GM08714 (cell line): ENCODE measurements around the gene KRT37.

Experiments used
- H3K4me3 ChIP-seq: fragments of 200-500 bp; sonication (Bioruptor generic); 2 replicates; pipeline ENCODE4 v1.5.1; 2014; ENCODE audit warnings: mild to moderate bottlenecking, low read length, inconsistent platforms
- ZNF274 ChIP-seq: IDR thresholded peaks from 2 replicates; pipeline ENCODE4 v1.6.1; 2012; ENCODE audit warnings: mild to moderate bottlenecking, low read depth, low read length

Gene KRT37

DNA sequence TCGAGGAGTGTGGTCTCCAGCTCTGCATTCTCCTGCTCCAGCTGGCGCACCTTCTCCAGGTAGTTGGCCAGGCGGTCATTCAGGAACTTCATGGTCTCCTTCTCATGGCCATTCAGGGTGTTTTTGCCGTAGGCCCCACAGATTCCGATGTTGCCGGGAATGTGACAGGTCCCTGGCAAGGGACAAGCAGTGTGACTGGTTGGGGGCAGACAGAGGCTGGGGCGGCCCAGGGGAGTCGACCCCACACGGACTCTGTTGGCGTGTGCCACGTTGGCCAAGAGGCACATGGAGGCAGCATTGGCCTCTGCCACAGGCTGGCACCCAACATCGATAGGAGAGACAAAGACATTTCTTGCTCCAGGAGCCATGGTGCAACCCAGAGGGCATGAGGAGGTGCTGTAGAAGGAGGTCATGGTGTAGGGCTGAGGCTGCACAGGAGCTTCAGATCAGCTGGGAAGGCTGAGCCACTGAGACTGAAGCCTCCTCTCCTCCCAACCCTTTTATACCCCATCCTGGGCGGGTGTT lies at the start of gene KRT37:
TSS of gene KRT37 (minus strand) at position 475 of the 525 bp plus-strand sequence. CDS start at position 413, 62 bp downstream.
- H3K4me3 ChIP-seq: no peak within 1 kb of the TSS
- TF ChIP-seq ZNF274: no peak

DNA sequence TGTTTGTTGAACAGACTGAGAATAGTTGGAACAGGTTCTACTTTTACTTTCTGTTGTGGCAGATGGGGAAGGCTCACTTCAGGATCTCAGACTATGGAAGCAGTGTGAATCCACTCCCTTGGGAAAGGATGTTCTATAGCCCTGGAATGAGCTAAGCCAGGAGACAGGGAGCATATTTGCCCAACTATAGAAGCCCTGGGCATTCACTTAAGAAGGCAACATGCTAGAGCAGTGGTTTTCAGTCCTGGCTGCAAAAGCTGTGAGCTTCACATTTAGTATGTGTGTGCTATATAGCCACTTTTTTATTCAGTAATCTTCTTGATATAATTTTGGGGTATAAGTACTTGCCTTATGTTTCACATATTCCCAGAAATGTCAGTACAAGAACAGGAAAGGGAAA lies 44.0 kb upstream of the KRT37 start:
- no peak for TF ChIP-seq ZNF274
- H3K4me3 ChIP-seq: no peak overlapping the region

DNA sequence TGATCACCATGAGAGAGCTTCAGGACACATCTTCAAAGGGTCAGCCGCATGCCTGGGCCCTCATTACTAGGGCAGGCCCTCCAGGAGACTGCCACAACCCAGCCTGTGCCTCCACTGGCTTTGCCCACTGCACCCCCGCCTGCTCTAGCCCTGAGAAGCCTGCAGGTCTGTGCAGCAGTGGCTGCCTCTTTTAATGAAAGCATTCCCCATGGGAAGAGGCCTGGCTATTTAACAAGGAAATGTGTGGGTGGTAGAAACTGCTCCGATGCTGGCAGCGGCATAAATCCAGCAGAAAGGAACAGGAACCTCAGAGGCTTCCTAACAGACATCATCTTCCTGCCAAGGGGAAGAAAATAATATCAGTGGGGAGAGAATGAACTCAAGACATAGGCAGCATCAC lies 43.2 kb upstream of the KRT37 start:
- H3K4me3 ChIP-seq: no peak overlapping the region
- no peak for TF ChIP-seq ZNF274

DNA sequence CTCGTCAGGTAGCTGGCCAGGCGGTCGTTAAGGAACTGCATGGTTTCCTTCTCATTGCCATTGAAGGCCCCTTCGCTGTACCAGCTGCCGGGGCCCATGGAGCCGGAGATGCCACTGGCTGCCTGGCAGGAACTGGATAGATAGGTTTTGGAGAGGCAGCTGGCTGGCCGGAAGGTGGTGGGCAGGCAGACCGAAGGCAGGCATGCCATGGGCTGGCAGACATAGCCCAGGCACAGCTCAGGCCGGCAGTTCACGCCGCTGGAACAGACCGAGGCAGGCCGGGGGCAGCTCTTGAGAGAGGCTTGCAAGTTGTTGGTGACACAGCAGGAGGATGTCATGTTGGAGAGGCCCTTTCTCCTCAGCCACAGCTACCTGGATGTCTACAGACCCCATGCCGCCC lies 42.6 kb upstream of the KRT37 start, which contains the start of gene KRT32:
TSS of gene KRT32 (minus strand) at position 399 of the 400 bp plus-strand sequence. CDS start at position 338, 61 bp downstream.
- H3K4me3 ChIP-seq: no peak within 1 kb of the TSS
- no peak for TF ChIP-seq ZNF274

DNA sequence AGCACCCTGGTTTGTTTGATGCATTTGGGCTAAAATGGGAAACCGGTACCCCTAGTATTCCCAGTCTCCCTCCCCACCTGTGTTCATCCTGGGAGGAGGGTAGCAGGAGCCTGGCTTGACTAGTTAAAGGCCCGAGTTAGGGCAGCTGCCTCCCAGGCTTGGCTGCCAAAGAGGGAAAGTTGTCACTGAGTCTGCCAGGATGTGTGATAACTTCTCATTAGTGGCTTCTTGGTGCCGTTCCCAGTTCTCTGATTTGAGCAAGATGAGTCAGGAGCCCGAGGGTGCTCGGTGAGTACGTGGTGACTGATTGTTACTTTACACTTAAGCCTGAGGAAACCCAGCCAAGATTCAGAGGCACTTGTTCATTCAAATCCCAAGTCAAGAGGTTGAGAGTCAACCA lies 40.3 kb upstream of the KRT37 start:
- H3K4me3 ChIP-seq: no peak overlapping the region
- no peak for TF ChIP-seq ZNF274

DNA sequence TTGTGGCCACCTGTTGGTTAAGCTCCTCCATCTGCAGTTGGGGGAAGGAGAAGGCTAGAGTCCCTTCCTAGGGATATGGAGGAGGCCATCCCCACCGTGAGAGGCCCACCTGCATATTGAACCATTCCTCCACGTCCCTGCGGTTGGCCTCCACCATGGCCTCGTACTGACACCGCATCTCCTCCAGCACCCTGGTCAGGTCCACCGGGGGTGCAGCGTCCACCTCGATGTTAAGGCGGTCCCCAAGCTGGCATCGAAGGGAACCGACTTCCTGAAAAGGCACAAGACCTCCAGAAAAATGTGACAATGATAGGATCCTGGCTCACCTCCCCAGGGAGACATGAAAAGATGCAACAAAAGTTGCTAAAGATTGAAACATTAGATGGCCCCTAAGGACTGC lies 39.8 kb upstream of the KRT37 start:
- no peak overlapping the region for H3K4me3 ChIP-seq
- no peak for TF ChIP-seq ZNF274

DNA sequence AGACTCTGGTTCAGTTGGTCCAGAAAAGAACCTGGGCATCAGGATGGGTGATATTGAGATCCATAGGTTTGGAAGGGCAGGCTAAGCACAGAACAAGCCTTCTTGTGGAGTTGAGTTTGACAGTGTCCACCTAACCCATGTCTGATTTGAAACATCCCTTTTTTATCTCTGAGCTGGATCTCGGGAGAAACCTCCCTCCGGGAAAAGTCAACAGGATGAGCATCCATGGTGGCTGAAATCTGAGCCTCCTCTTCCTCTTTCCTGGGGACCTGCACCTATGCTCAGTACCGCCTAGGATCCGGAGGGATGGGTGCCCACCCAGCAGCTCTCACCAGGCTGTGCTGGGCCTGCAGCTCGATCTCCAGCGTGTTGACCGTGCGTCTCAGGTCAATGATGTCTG lies 39.4 kb upstream of the KRT37 start:
- H3K4me3 ChIP-seq: no peak overlapping the region
- no peak for TF ChIP-seq ZNF274

DNA sequence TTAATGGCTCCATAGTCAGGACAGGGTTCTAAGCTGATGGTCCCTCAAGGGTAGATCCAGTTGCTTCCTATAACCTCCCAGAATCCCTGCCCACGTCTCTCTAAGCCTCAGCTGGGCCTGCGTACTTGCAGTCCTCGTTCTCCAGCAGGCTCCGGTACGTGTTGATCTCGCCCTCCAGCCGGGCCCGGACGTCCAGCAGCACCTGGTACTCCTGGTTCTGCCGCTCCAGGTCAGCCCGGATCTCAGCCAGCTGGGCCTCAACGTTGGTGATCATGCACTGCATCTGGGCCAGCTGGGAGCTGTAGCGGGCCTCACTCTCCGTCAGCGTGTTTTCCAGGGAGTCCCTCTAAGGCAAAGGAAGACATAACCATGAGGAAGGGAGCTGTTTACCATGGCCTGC lies 38.3 kb upstream of the KRT37 start:
- TF ChIP-seq ZNF274: no peak

DNA sequence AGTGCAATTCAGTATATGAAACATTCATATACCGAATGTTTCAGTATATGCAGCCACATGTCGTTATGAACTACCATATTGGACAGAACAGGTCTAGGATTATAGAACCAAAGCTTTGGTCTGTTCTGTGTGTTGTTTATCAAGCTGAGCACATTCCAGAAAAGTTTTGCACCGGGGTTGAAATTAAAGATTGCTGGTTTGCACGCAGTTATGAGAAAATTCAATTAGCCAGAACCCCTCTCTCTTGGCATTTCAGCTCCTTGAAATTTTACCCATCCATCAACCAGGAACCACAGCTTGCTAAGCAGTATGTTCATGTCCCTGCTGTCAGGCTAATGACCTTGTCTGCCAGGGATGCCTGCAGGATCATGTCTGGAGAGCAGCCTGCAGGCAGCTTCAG lies 33.3 kb upstream of the KRT37 start:
- no peak for TF ChIP-seq ZNF274
- no peak overlapping the region for H3K4me3 ChIP-seq

More for the DNA sequence above, 38.3 kb upstream of the KRT37 start:
- H3K4me3 ChIP-seq: no peak overlapping the region

DNA sequence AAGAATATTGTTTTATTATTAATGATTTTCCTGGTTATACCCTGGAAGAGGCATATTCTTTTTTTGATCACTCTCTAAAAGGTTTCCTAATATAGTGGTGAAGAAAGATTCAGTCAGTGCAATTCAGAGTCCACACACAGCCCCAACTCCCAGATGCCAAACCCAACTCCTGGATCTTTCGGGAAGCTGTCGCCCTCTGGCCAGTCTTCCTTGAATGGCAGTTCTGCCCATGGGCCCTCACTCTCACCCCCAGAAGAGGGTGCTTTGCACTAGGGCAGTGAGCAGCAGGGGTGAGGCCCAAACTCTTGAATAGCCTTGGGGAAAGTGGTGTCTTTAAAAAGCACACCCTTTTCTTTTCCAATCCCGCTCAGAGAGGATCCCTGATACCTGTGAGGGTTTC lies 31.8 kb upstream of the KRT37 start:
- no peak overlapping the region for H3K4me3 ChIP-seq
- TF ChIP-seq ZNF274: no peak

DNA sequence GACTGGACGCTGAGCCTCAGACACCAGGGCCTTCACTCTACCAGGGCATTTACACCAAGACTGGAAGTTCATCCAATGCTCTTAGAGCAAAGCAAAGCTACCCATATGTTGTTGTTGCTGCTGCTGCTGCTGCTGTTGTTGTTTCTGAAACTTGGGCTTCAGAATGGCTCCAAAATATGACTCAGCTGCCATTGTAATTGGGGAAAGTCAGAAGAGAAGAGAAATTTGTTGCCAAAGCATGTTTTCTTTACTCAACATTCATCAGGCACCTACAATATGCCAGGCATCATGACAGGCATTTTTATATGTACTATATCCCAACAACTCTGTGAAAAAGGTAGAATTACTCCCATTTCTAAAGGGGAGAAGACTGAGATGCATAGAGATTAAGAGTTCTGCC lies 30.9 kb upstream of the KRT37 start:
- no peak for TF ChIP-seq ZNF274
- no peak overlapping the region for H3K4me3 ChIP-seq

DNA sequence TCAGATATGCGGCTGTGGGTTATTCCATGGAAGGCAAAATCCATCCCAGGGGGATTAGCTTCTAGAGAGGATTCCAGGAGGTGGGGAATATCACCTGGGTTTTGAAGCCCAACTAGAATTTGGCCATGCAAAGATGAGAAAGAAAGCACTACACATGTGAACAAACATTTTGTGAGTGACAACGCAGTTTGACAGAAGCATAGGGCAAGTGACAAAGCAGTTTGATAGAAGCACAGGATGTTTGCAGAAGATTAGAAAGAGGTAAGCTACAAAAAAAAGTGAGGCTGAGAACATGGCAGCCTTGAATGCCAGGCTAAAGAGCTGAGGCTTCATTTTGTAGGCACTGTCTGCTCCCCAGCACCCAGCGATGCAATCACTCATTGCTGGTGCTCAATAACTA lies 28.7 kb upstream of the KRT37 start:
- TF ChIP-seq ZNF274: no peak

DNA sequence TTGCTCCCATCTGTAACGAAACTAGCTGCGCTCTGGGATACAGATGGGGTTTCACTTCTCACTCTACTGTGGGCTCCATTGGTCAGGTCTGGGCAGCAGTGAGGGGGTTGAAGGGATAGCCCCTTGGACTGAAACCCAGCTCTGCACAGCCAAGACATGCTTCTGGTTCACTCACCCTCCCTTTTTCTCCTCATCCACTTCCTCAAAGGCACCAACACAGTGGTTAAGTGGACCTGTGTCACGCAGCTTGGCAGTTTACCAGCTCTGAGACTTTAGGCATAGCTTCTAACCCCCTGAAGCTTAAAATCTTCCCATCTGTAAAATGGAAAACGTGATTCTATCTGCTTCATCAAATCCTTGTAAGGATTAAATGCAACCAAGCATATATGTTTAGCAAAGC lies 27.9 kb upstream of the KRT37 start:
- no peak for TF ChIP-seq ZNF274
- no peak overlapping the region for H3K4me3 ChIP-seq

More for the DNA sequence above, 28.7 kb upstream of the KRT37 start:
- H3K4me3 ChIP-seq: no peak overlapping the region

DNA sequence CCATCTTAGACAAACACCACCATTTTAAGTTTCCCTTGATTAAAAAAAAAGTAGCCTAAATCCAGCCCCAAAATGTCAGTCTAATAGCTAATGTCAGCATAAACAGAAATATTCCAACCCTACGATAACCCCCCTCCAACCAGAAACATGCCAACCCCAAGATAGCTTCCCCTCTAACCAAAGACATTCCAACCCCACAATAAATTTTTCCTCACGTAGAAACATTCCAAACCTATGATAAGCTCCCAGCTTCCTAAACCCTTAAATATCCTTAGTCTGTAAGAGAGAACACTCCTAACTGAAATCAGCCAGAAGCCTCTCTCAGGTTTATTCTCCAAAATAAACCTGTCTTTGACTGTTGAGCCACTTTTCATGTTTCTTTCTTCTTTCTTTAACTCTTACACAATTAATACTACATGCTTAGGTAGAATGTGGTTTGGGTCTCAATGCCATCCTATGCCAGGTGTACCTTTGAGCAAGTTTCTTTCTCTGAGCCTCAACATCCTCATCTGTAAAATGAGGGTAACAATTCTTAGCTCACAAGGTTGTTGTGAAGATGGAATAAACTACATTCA lies 26.9 kb upstream of the KRT37 start:
- no peak for TF ChIP-seq ZNF274
- H3K4me3 ChIP-seq: no peak overlapping the region

DNA sequence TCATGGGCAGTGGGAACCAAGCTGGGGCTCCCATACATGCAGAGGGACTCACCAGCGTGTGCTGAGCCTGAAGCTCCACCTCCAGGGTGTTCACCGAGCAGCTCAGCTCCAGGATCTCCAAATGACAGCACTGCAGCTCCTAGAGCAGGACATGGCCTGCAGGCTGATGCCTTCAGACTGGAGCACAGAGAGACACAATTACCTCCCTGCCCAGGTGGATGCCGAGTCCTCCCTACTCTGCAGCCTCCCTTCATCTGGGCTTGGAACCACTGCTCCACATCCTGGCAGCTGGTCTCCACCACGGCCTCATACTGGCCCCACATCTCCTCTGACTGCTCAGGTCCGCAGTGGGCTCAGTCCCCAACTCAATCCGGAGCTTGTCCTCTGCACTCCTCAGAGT lies 24.6 kb upstream of the KRT37 start:
- no peak overlapping the region for H3K4me3 ChIP-seq
- TF ChIP-seq ZNF274: no peak

DNA sequence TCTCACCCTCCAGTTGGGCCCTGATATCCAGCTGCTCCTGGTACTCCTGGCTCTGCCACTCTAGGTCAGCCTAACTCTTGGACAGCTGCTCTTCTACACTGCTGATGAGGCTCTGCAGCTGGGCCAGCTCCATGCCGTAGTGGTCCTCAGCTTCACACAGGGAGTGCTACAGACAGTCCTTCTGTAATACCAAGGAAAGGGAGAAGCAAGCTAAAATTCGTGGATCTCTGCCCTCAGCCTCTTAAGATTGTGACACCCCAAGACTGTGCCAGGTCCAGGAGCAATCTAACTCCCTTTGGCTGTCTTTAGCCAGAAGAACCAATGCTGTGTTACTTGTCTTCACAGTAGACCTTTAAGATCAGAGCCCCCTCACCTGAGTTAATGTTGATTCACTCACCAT lies 24.1 kb upstream of the KRT37 start:
- H3K4me3 ChIP-seq: no peak overlapping the region
- no peak for TF ChIP-seq ZNF274
